ENCODE measurements around the gene NACA2.
"Not testable (repeated sequence)": the region's sequence is repeated elsewhere in the genome, so short reads cannot be mapped to it uniquely, and the experiment has no call there.

The NACA2 gene

GRCh38 chr17:61568219-61569072, 22.6 kb downstream of the NACA2 start:
- no peak for TF ChIP-seq CTCF (IDR thresholded peaks at IDR 0.05; ENCODE audit: low read depth, low read length)
- Histone ChIP-seq H3K27me3 (ENCODE audit: insufficient read depth, low read depth, severe bottlenecking) (no peaks in the 10 kb centered on the region), H3K9me3 (ENCODE audit: severe bottlenecking) (peaks cover 11% of the 10 kb centered on the region), H3K27ac (no peak overlapping the region), H3K4me3 (ENCODE audit: low read depth, low read length) (no peak overlapping the region), H3K36me3 (no peaks in the 10 kb centered on the region)
- no peak for DNase-seq

GRCh38 chr17:61567045-61567802, 23.8 kb downstream of the NACA2 start:
- no peak overlapping the region for H3K4me3 ChIP-seq (ENCODE audit: low read depth, low read length)
- no peaks in the 10 kb centered on the region for H3K36me3 ChIP-seq
- peaks cover 11% of the 10 kb centered on the region for H3K9me3 ChIP-seq (ENCODE audit: severe bottlenecking)
- no peak overlapping the region for H3K27ac ChIP-seq
- DNase-seq, result no peak
- no peak for TF ChIP-seq CTCF (IDR thresholded peaks at IDR 0.05; ENCODE audit: low read depth, low read length)
- no peaks in the 10 kb centered on the region for H3K27me3 ChIP-seq (ENCODE audit: insufficient read depth, low read depth, severe bottlenecking)

- not testable (repeated sequence) for H3K27ac ChIP-seq; H3K27me3 ChIP-seq (ENCODE audit: insufficient read depth, low read depth, severe bottlenecking); H3K36me3 ChIP-seq; H3K4me3 ChIP-seq (ENCODE audit: low read depth, low read length); DNase-seq
- peaks cover 11% of the 10 kb centered on the region for H3K9me3 ChIP-seq (ENCODE audit: severe bottlenecking)
These were observed 24.6 kb downstream of the NACA2 start for GRCh38 chr17:61566448-61566847.

- not testable (repeated sequence) for H3K4me3 ChIP-seq (ENCODE audit: low read depth, low read length); H3K9me3 ChIP-seq (ENCODE audit: severe bottlenecking); H3K36me3 ChIP-seq; DNase-seq; H3K27me3 ChIP-seq (ENCODE audit: insufficient read depth, low read depth, severe bottlenecking); H3K27ac ChIP-seq
These were observed 25.2 kb downstream of the NACA2 start for GRCh38 chr17:61565850-61566249.

- no peak overlapping the region for H3K4me3 ChIP-seq (ENCODE audit: low read depth, low read length)
- no peak for DNase-seq
- H3K9me3 ChIP-seq (ENCODE audit: severe bottlenecking), result peaks cover 5% of the 10 kb centered on the region
- no peaks in the 10 kb centered on the region for H3K27me3 ChIP-seq (ENCODE audit: insufficient read depth, low read depth, severe bottlenecking)
- H3K27ac ChIP-seq, result no peak overlapping the region
- no peaks in the 10 kb centered on the region for H3K36me3 ChIP-seq
- TF ChIP-seq CTCF (IDR thresholded peaks at IDR 0.05; ENCODE audit: low read depth, low read length), result no peak
These were observed 25.8 kb downstream of the NACA2 start for GRCh38 chr17:61565213-61565612.

- Histone ChIP-seq H3K4me3 (ENCODE audit: low read depth, low read length) (no peak overlapping the region), H3K36me3 (no peaks in the 10 kb centered on the region), H3K9me3 (ENCODE audit: severe bottlenecking) (peaks cover 3% of the 10 kb centered on the region), H3K27ac (no peak overlapping the region), H3K27me3 (ENCODE audit: insufficient read depth, low read depth, severe bottlenecking) (no peaks in the 10 kb centered on the region)
- TF ChIP-seq CTCF (IDR thresholded peaks at IDR 0.05; ENCODE audit: low read depth, low read length), result no peak
- no peak for DNase-seq
These were observed 28.7 kb downstream of the NACA2 start for GRCh38 chr17:61562287-61562686.
